Fibroblast of skin of left biceps (primary cell): ENCODE measurements around the gene CMC4.

Source experiments
- DNase-seq, 2 experiments: peaks; one replicate each; pipeline ENCODE4 v3.0.0-alpha.2; 2013; ENCODE audit warnings: low read depth in 2 of 2

CMC4 gene

GRCh38 chrX:155053656-155054055 is 17.3 kb downstream of the CMC4 start:
- DNase-seq: no peak

GRCh38 chrX:155052738-155053498 is 18.0 kb downstream of the CMC4 start:
- no peak for DNase-seq

GRCh38 chrX:155048977-155049619 is 21.8 kb downstream of the CMC4 start:
- DNase-seq: no peak

- no peak for DNase-seq
Observed at GRCh38 chrX:155046811-155047528, 24.0 kb downstream of the CMC4 start.

GRCh38 chrX:155046129-155046810 is 24.7 kb downstream of the CMC4 start:
- no peak for DNase-seq

GRCh38 chrX:155035688-155036087 is 35.2 kb downstream of the CMC4 start:
- no peak for DNase-seq

GRCh38 chrX:155031657-155032056 is 39.3 kb downstream of the CMC4 start:
- no peak for DNase-seq

GRCh38 chrX:155028877-155029291 is 42.1 kb downstream of the CMC4 start:
- no peak for DNase-seq

- no peak for DNase-seq
Observed at GRCh38 chrX:155028129-155028528, 42.8 kb downstream of the CMC4 start.

GRCh38 chrX:155027509-155028066 is 43.3 kb downstream of the CMC4 start:
- DNase-seq: peak; percentile 33 to 37

GRCh38 chrX:155026727-155027508 is 44.0 kb downstream of the CMC4 start, which contains the start of gene FUNDC2:
FUNDC2 (plus strand) TSS chrX:155026844; CDS start chrX:155026939, 95 bp downstream.
- peak; percentile 77 to 80 for DNase-seq

- no peak for DNase-seq
Observed at GRCh38 chrX:155026420-155026726, 44.6 kb downstream of the CMC4 start.

GRCh38 chrX:155023907-155024833 is 46.8 kb downstream of the CMC4 start:
- no peak for DNase-seq

- no peak for DNase-seq
Observed at GRCh38 chrX:155022585-155022984, 48.4 kb downstream of the CMC4 start, which contains the start of gene F8. F8 (minus strand) TSS chrX:155022723; CDS start chrX:155022552, 171 bp downstream.

GRCh38 chrX:155020591-155020990 is 50.3 kb downstream of the CMC4 start:
- no peak for DNase-seq
